Thoracic aorta (tissue), 2 donors: Measurements from ENCODE around the gene ZNF273. TPM values are rescaled to one million over a fixed set of nuclear protein-coding genes. Genes with fewer than 3 reads are reported as not detected.
"Not testable (repeated sequence)": the region's sequence is repeated elsewhere in the genome, so short reads cannot be mapped to it uniquely, and the experiment has no call there.

Source experiments
- ATAC-seq: fragments of 150-250 bp; one replicate; pipeline ENCODE4 v1.8.0; 2017; ENCODE audit warnings: low read depth; ENCODE audit not compliant: insufficient number of reproducible peaks, low FRiP score
- DNase-seq: peaks from one replicate; pipeline ENCODE4 v3.0.0-alpha.2; 2020; ENCODE audit warnings: low spot score
- H3K27ac ChIP-seq, 2 donors: fragments of 200-600 bp; sonication (generic); 1 replicate in 1 of 2; 2 replicates in 1 of 2; pipeline ENCODE4 v1.5.1; 2016; ENCODE audit warnings: mild to moderate bottlenecking in 2 of 2, moderate library complexity in 2 of 2
- H3K27me3 ChIP-seq: fragments of 200-600 bp; sonication (generic); replicated peaks from 2 replicates; pipeline ENCODE4 v1.6.0; 2016; ENCODE audit warnings: mild to moderate bottlenecking; ENCODE audit not compliant: insufficient read depth
- H3K36me3 ChIP-seq: fragments of 200-600 bp; sonication (generic); one replicate; pipeline ENCODE4 v1.5.1; 2016
- H3K4me1 ChIP-seq, 2 donors: fragments of 200-600 bp; sonication (generic); 1 replicate in 1 of 2; 2 replicates in 1 of 2; pipeline versions ENCODE4 v1.5.1 to v1.6.0; 2016; ENCODE audit warnings: low read depth in 2 of 2, mild to moderate bottlenecking in 1 of 2; ENCODE audit not compliant: control insufficient read depth in 1 of 2
- H3K4me3 ChIP-seq: fragments of 200-600 bp; sonication (generic); 2 replicates; pipeline ENCODE4 v1.5.1; 2016; ENCODE audit warnings: mild to moderate bottlenecking
- H3K9me3 ChIP-seq: fragments of 200-600 bp; sonication (generic); 2 replicates; pipeline ENCODE4 v1.5.1; 2016
- CTCF ChIP-seq: fragments of 200-600 bp; sonication (generic); IDR thresholded peaks from one replicate; pipeline ENCODE4 v1.5.1; 2019; ENCODE audit warnings: antibody characterized with exemption
- total RNA-seq, 2 donors: library from RNA; depleted of rRNA; stranded (reverse); fragments of >200 nt; gene quantifications; one replicate each; pipeline versions ENCODE4 v1.1.0 to v1.2.3, GENCODE V29; 2016

ZNF273 gene
- total RNA-seq, 2 donors from 2014 or later = 6.6 to 9.2 TPM

- ATAC-seq = no peak
These were observed 11.5 kb downstream of the ZNF273 start for GRCh38 chr7:64914557-64914956.

GRCh38 chr7:64915301-64915700, 12.2 kb downstream of the ZNF273 start:
- H3K4me3 ChIP-seq, H3K27me3 ChIP-seq, H3K4me1 ChIP-seq, H3K27ac ChIP-seq, H3K9me3 ChIP-seq, DNase-seq, ATAC-seq, H3K36me3 ChIP-seq: not testable (repeated sequence)

More at GRCh38 chr7:64914557-64914956, 11.5 kb downstream of the ZNF273 start:
- no peak overlapping the region for H3K27ac ChIP-seq
- H3K36me3 ChIP-seq = no peaks in the 10 kb centered on the region
- no peaks in the 10 kb centered on the region for H3K27me3 ChIP-seq
- H3K4me3 ChIP-seq = no peak overlapping the region
- no peak for TF ChIP-seq CTCF
- H3K4me1 ChIP-seq = no peaks in the 10 kb centered on the region
- no peak for DNase-seq
- H3K9me3 ChIP-seq = no peaks in the 10 kb centered on the region

- DNase-seq = not testable (repeated sequence)
- peaks cover 35% of the 10 kb centered on the region for H3K9me3 ChIP-seq
These were observed 25.4 kb downstream of the ZNF273 start for GRCh38 chr7:64928252-64929187.

GRCh38 chr7:64934478-64934877, 31.4 kb downstream of the ZNF273 start:
- H3K27me3 ChIP-seq = no peaks in the 10 kb centered on the region
- no peak overlapping the region for H3K27ac ChIP-seq
- no peak for ATAC-seq
- peaks cover 5% of the 10 kb centered on the region for H3K9me3 ChIP-seq
- no peak for DNase-seq
- no peaks in the 10 kb centered on the region for H3K4me1 ChIP-seq
- TF ChIP-seq CTCF = no peak
- no peaks in the 10 kb centered on the region for H3K36me3 ChIP-seq
- H3K4me3 ChIP-seq = no peak overlapping the region

More at GRCh38 chr7:64928252-64929187, 25.4 kb downstream of the ZNF273 start:
- H3K27ac ChIP-seq, ATAC-seq, H3K4me1 ChIP-seq, H3K4me3 ChIP-seq, H3K27me3 ChIP-seq: not testable (repeated sequence)
- H3K36me3 ChIP-seq = peaks cover 16% of the 10 kb centered on the region

- Histone ChIP-seq H3K4me1 (no peaks in the 10 kb centered on the region), H3K36me3 (no peaks in the 10 kb centered on the region), H3K9me3 (peaks cover 5% of the 10 kb centered on the region)
These were observed 35.5 kb downstream of the ZNF273 start for GRCh38 chr7:64938540-64938939.

GRCh38 chr7:64940021-64940420, 36.9 kb downstream of the ZNF273 start:
- H3K4me3 ChIP-seq, H3K4me1 ChIP-seq, H3K36me3 ChIP-seq, H3K9me3 ChIP-seq, DNase-seq, H3K27ac ChIP-seq, ATAC-seq, H3K27me3 ChIP-seq: not testable (repeated sequence)

More at GRCh38 chr7:64938540-64938939, 35.5 kb downstream of the ZNF273 start:
- H3K4me3 ChIP-seq = no peak overlapping the region
- no peak for ATAC-seq
- no peak for DNase-seq
- no peak for TF ChIP-seq CTCF
- H3K27ac ChIP-seq = no peak overlapping the region
- no peaks in the 10 kb centered on the region for H3K27me3 ChIP-seq

GRCh38 chr7:64944667-64945502, 41.8 kb downstream of the ZNF273 start:
- not testable (repeated sequence) for DNase-seq, H3K27me3 ChIP-seq, H3K27ac ChIP-seq, H3K4me3 ChIP-seq, H3K36me3 ChIP-seq, H3K9me3 ChIP-seq, ATAC-seq
- H3K4me1 ChIP-seq = peaks cover 8 to 12% of the 10 kb centered on the region in 2 donors
